ENCODE results near the gene PTMS. TPM values are rescaled to one million over a fixed set of nuclear protein-coding genes. Genes with fewer than 3 reads are reported as not detected.

PTMS gene
- total RNA-seq, 2 donors from 2014 or later, result 71.3 to 161 TPM

GRCh38 chr12:6810758-6811157 is 44.6 kb downstream of the PTMS start:
- no peaks in the 10 kb centered on the region for H3K9me3 Mint-ChIP-seq
- peak overlapping the region; percentile 10 for H3K4me3 Mint-ChIP-seq
- peaks cover 94% of the 10 kb centered on the region for H3K36me3 Mint-ChIP-seq (ENCODE audit: low read depth)
- peak overlapping the region; percentile 56 for H3K27ac Mint-ChIP-seq
- no peaks in the 10 kb centered on the region for H3K27me3 Mint-ChIP-seq
- no peak for ATAC-seq (replicated peaks)
- peaks cover 11% of the 10 kb centered on the region for H3K4me1 Mint-ChIP-seq

- ATAC-seq (replicated peaks), result no peak
- peaks cover 94% of the 10 kb centered on the region for H3K36me3 Mint-ChIP-seq (ENCODE audit: low read depth)
These were observed 47.2 kb downstream of the PTMS start for GRCh38 chr12:6813363-6813762.

GRCh38 chr12:6816598-6816997 is 50.4 kb downstream of the PTMS start:
- peaks cover 77% of the 10 kb centered on the region for H3K36me3 Mint-ChIP-seq (ENCODE audit: low read depth)
- no peaks in the 10 kb centered on the region for H3K9me3 Mint-ChIP-seq
- H3K4me3 Mint-ChIP-seq, result no peak overlapping the region
- no peaks in the 10 kb centered on the region for H3K27me3 Mint-ChIP-seq
- H3K27ac Mint-ChIP-seq, result peak overlapping the region; percentile 37
- H3K4me1 Mint-ChIP-seq, result peaks cover 13% of the 10 kb centered on the region
- ATAC-seq (replicated peaks), result no peak

More at GRCh38 chr12:6813363-6813762, 47.2 kb downstream of the PTMS start:
- Mint-ChIP-seq H3K27me3 (no peaks in the 10 kb centered on the region), H3K4me1 (peaks cover 17% of the 10 kb centered on the region), H3K9me3 (no peaks in the 10 kb centered on the region), H3K27ac (no peak overlapping the region), H3K4me3 (no peak overlapping the region)

- ATAC-seq (replicated peaks), result no peak
- H3K27me3 Mint-ChIP-seq, result no peaks in the 10 kb centered on the region
- no peaks in the 10 kb centered on the region for H3K9me3 Mint-ChIP-seq
- H3K4me3 Mint-ChIP-seq, result no peak overlapping the region
- peak overlapping the region; percentile 37 for H3K27ac Mint-ChIP-seq
- H3K36me3 Mint-ChIP-seq (ENCODE audit: low read depth), result peaks cover 74% of the 10 kb centered on the region
- peaks cover 13% of the 10 kb centered on the region for H3K4me1 Mint-ChIP-seq
These were observed 50.9 kb downstream of the PTMS start for GRCh38 chr12:6817098-6817497.

GRCh38 chr12:6817662-6818157 is 51.5 kb downstream of the PTMS start:
- H3K27ac Mint-ChIP-seq, result no peak overlapping the region
- peaks cover 13% of the 10 kb centered on the region for H3K4me1 Mint-ChIP-seq
- ATAC-seq (replicated peaks), result no peak
- H3K36me3 Mint-ChIP-seq (ENCODE audit: low read depth), result peaks cover 68% of the 10 kb centered on the region
- H3K9me3 Mint-ChIP-seq, result no peaks in the 10 kb centered on the region
- H3K27me3 Mint-ChIP-seq, result peaks cover 1% of the 10 kb centered on the region
- no peak overlapping the region for H3K4me3 Mint-ChIP-seq

GRCh38 chr12:6818222-6818621 is 52.1 kb downstream of the PTMS start:
- Mint-ChIP-seq H3K4me3 (no peak overlapping the region), H3K4me1 (peaks cover 13% of the 10 kb centered on the region), H3K27ac (no peak overlapping the region), H3K9me3 (no peaks in the 10 kb centered on the region), H3K36me3 (ENCODE audit: low read depth) (peaks cover 64% of the 10 kb centered on the region), H3K27me3 (peaks cover 3% of the 10 kb centered on the region)
- no peak for ATAC-seq (replicated peaks)

GRCh38 chr12:6818645-6819044 is 52.5 kb downstream of the PTMS start:
- no peak overlapping the region for H3K27ac Mint-ChIP-seq
- peaks cover 3% of the 10 kb centered on the region for H3K27me3 Mint-ChIP-seq
- H3K4me3 Mint-ChIP-seq, result no peak overlapping the region
- no peak for ATAC-seq (replicated peaks)
- H3K9me3 Mint-ChIP-seq, result no peaks in the 10 kb centered on the region
- peaks cover 60% of the 10 kb centered on the region for H3K36me3 Mint-ChIP-seq (ENCODE audit: low read depth)
- peaks cover 13% of the 10 kb centered on the region for H3K4me1 Mint-ChIP-seq

- Mint-ChIP-seq H3K27ac (no peak overlapping the region), H3K4me3 (no peak overlapping the region), H3K9me3 (no peaks in the 10 kb centered on the region), H3K4me1 (peaks cover 13% of the 10 kb centered on the region), H3K36me3 (ENCODE audit: low read depth) (peaks cover 53% of the 10 kb centered on the region), H3K27me3 (peaks cover 3% of the 10 kb centered on the region)
- no peak for ATAC-seq (replicated peaks)
These were observed 53.2 kb downstream of the PTMS start for GRCh38 chr12:6819106-6820030.

GRCh38 chr12:6820166-6820565 is 54.0 kb downstream of the PTMS start:
- Mint-ChIP-seq H3K36me3 (ENCODE audit: low read depth) (peaks cover 45% of the 10 kb centered on the region), H3K27ac (no peak overlapping the region), H3K9me3 (no peaks in the 10 kb centered on the region), H3K27me3 (peaks cover 9% of the 10 kb centered on the region), H3K4me1 (peaks cover 13% of the 10 kb centered on the region), H3K4me3 (no peak overlapping the region)
- no peak for ATAC-seq (replicated peaks)

Other genes starting within 250 kb of the PTMS start
- 1,000 to 10,000 TPM; 7,000 to 9,788 TPM for gene GAPDH, start 231.8 kb upstream of the PTMS start, total RNA-seq
- gene IFFO1, start 210.3 kb upstream of the PTMS start, total RNA-seq, result 10 to 100 TPM in 1 of 2 donors, 1 to 10 TPM in 1; 8.0 to 13.0 TPM
- gene NOP2, start 198.1 kb upstream of the PTMS start, total RNA-seq, result 100 to 1,000 TPM in 1 of 2 donors, 10 to 100 TPM in 1; 61.6 to 133 TPM
- gene CHD4, start 159.0 kb upstream of the PTMS start, total RNA-seq, result 100 to 1,000 TPM; 267 to 285 TPM
- 1 to 10 TPM; 3.1 to 4.5 TPM for gene LPAR5, start 130.4 kb upstream of the PTMS start, total RNA-seq
- 1 to 10 TPM in 1 of 2 donors, under 1 TPM in 1; 0.78 to 2.6 TPM for gene ACRBP, start 118.9 kb upstream of the PTMS start, total RNA-seq
- 10 to 100 TPM; 13.4 to 25.6 TPM for gene ING4, start 103.2 kb upstream of the PTMS start, total RNA-seq
- 10 to 100 TPM; 80.6 to 88.7 TPM for gene ZNF384, start 77.0 kb upstream of the PTMS start, total RNA-seq
- gene PIANP, start 65.5 kb upstream of the PTMS start, total RNA-seq, result 1 to 10 TPM in 1 of 2 donors, under 1 TPM in 1; 0.41 to 1.4 TPM
- 10 to 100 TPM; 36.5 to 38.7 TPM for gene COPS7A, start 42.3 kb upstream of the PTMS start, total RNA-seq
- 100 to 1,000 TPM; 132 to 279 TPM for gene MLF2, start 13.2 kb upstream of the PTMS start, total RNA-seq
- 100 to 1,000 TPM in 1 of 2 donors, 10 to 100 TPM in 1; 45.6 to 206 TPM for gene LAG3, start 6.2 kb downstream of the PTMS start, total RNA-seq
- 100 to 1,000 TPM; 224 to 261 TPM for gene CD4, start 23.2 kb downstream of the PTMS start, total RNA-seq
- gene GPR162, start 55.5 kb downstream of the PTMS start, total RNA-seq, result under 1 TPM; 0.15 to 0.37 TPM
- 1 to 10 TPM in 1 of 2 donors, not detected in 1; 1.1 TPM for gene P3H3, start 62.0 kb downstream of the PTMS start, total RNA-seq
- gene GNB3, start 74.6 kb downstream of the PTMS start, total RNA-seq, result under 1 TPM in 1 of 2 donors, not detected in 1; 0.66 TPM
- 100 to 1,000 TPM in 1 of 2 donors, 10 to 100 TPM in 1; 86.9 to 104 TPM for gene CDCA3, start 84.9 kb downstream of the PTMS start, total RNA-seq
- 100 to 1,000 TPM in 1 of 2 donors, 10 to 100 TPM in 1; 83.4 to 149 TPM for gene USP5, start 85.8 kb downstream of the PTMS start, total RNA-seq
- gene TPI1, start 101.2 kb downstream of the PTMS start, total RNA-seq, result 1,000 to 10,000 TPM; 1,893 to 2,116 TPM
- gene SPSB2, start 106.9 kb downstream of the PTMS start, total RNA-seq, result 1 to 10 TPM; 2.2 to 2.4 TPM
- 1 to 10 TPM; 4.4 to 7.6 TPM for gene LRRC23, start 138.5 kb downstream of the PTMS start, total RNA-seq
- gene ENO2, start 148.2 kb downstream of the PTMS start, total RNA-seq, result 100 to 1,000 TPM; 234 to 858 TPM
- gene ATN1, start 161.6 kb downstream of the PTMS start, total RNA-seq, result 10 to 100 TPM; 34.0 to 62.3 TPM
- not detected for gene RNU7-1, start 177.5 kb downstream of the PTMS start, total RNA-seq
- gene C12orf57, start 177.7 kb downstream of the PTMS start, total RNA-seq, result 100 to 1,000 TPM; 192 to 307 TPM
- 100 to 1,000 TPM; 134 to 223 TPM for gene PTPN6, start 185.0 kb downstream of the PTMS start, total RNA-seq
- 100 to 1,000 TPM; 285 to 436 TPM for gene PHB2, start 204.3 kb downstream of the PTMS start, total RNA-seq
- 10 to 100 TPM; 50.9 to 90.5 TPM for gene EMG1, start 204.6 kb downstream of the PTMS start, total RNA-seq

Measured in activated T-helper 17 cell treated with anti-CD3 and anti-CD28 coated beads, Interleukin-2, amount 50 U/mL, for 72 hours (primary cell).